Keratinocyte (primary cell): ENCODE measurements around the gene IPO11. TPM values are rescaled to one million over a fixed set of nuclear protein-coding genes. Genes with fewer than 3 reads are reported as not detected.

Experiments
- DNase-seq: peaks from one replicate; pipeline ENCODE4 v3.0.0-alpha.2; 2011; ENCODE audit warnings: low read depth, missing footprints, low spot score
- FAIRE-seq: peaks from 2 replicates; lab custom pipeline; 2011; peaks lifted over from hg19 to GRCh38; lab: Jason Lieb, UNC
- H2AFZ ChIP-seq: 2 replicates; pipeline ENCODE4 v1.6.0; 2012; ENCODE audit warnings: low read length, control low read depth, inconsistent platforms; ENCODE audit not compliant: control insufficient read depth
- H3K27ac ChIP-seq: 2 replicates; pipeline ENCODE4 v1.5.1; 2011; ENCODE audit warnings: low read length; ENCODE audit not compliant: control insufficient read depth, insufficient read depth
- H3K27me3 ChIP-seq: 3 replicates; pipeline ENCODE4 v1.6.0; 2011; ENCODE audit warnings: low read length; ENCODE audit not compliant: control insufficient read depth, insufficient read depth; ENCODE audit errors: extremely low read depth
- H3K36me3 ChIP-seq, 2 experiments: 2 replicates in 1 of 2; 3 replicates in 1 of 2; pipeline ENCODE4 v1.5.1; 2011; ENCODE audit warnings: low read length in 2 of 2, mild to moderate bottlenecking in 1 of 2; ENCODE audit not compliant: control insufficient read depth in 2 of 2, insufficient read depth in 2 of 2; ENCODE audit errors: extremely low read depth in 1 of 2
- H3K4me1 ChIP-seq: 3 replicates; pipeline ENCODE4 v1.5.1; 2011; ENCODE audit warnings: low read length; ENCODE audit not compliant: control insufficient read depth, insufficient read depth; ENCODE audit errors: extremely low read depth
- H3K4me2 ChIP-seq: 3 replicates; pipeline ENCODE4 v1.6.0; 2011; ENCODE audit warnings: low read depth, low read length; ENCODE audit not compliant: control insufficient read depth, insufficient read depth; ENCODE audit errors: extremely low read depth
- H3K4me3 ChIP-seq, 3 experiments: fragments of 200-600 bp in 1 of 3; sonication (generic) in 1 of 3; 2 replicates in 2 of 3; 3 replicates in 1 of 3; pipeline ENCODE4 v1.5.1; 2011 to 2016; ENCODE audit warnings: low read length in 3 of 3, mild to moderate bottlenecking in 3 of 3, control low read depth in 2 of 3, inconsistent platforms in 1 of 3, low read depth in 1 of 3, mixed read lengths in 1 of 3, mixed run types in 1 of 3, moderate library complexity in 1 of 3; ENCODE audit not compliant: control insufficient read depth in 2 of 3, insufficient read depth in 2 of 3; ENCODE audit errors: extremely low read depth in 1 of 3
- H3K79me2 ChIP-seq: 2 replicates; pipeline ENCODE4 v1.6.0; 2012; ENCODE audit warnings: low read length; ENCODE audit not compliant: control insufficient read depth, insufficient read depth
- H3K9ac ChIP-seq: 3 replicates; pipeline ENCODE4 v1.6.0; 2011; ENCODE audit warnings: low read length; ENCODE audit not compliant: control insufficient read depth, insufficient read depth; ENCODE audit errors: extremely low read depth
- H3K9me1 ChIP-seq: 3 replicates; pipeline ENCODE4 v1.6.0; 2011; ENCODE audit warnings: low read length; ENCODE audit not compliant: control insufficient read depth, insufficient read depth; ENCODE audit errors: extremely low read depth
- H3K9me3 ChIP-seq: 2 replicates; pipeline ENCODE4 v1.5.1; 2012; ENCODE audit warnings: low read depth, low read length; ENCODE audit not compliant: control insufficient read depth
- H4K20me1 ChIP-seq: 3 replicates; pipeline ENCODE4 v1.6.0; 2011; ENCODE audit warnings: low read length; ENCODE audit not compliant: control insufficient read depth, insufficient read depth; ENCODE audit errors: extremely low read depth
- CTCF ChIP-seq, 3 experiments: IDR thresholded peaks in 1 of 3; conservative IDR thresholded peaks in 1 of 3; optimal IDR thresholded peaks in 1 of 3; 2 replicates in 2 of 3; 3 replicates in 1 of 3; pipeline versions ENCODE3 to v1.5.1; 2011; ENCODE audit warnings: low read length in 3 of 3, mild to moderate bottlenecking in 3 of 3, moderate library complexity in 2 of 3, control low read depth in 1 of 3, inconsistent platforms in 1 of 3; ENCODE audit not compliant: insufficient read depth in 2 of 3; ENCODE audit errors: extremely low read depth in 1 of 3
- EZH2 ChIP-seq: IDR thresholded peaks from one replicate; pipeline ENCODE4 v1.6.1; 2012; ENCODE audit warnings: inconsistent platforms, mild to moderate bottlenecking, low read length, moderate library complexity
- dilution Hi-C: fragments of 300-500 bp; cut with MboI; formaldehyde crosslinking; loops from one replicate; pipeline ENCODE4 v1.7.0; 2020; ENCODE audit warnings: low sequenced_read_pairs; ENCODE audit not compliant: extremely low pct_ligation_motif_present
- polyA plus RNA-seq, 5 experiments: library from polyadenylated mRNA; depleted of rRNA in 3 of 5; stranded (reverse) in 3 of 5; stranded (forward) in 1 of 5; unstranded in 1 of 5; fragments of >200 nt; gene quantifications; 1 replicate in 1 of 5; 2 replicates in 3 of 5; 3 replicates in 1 of 5; pipeline versions ENCODE4 v1.2.1 to v1.2.3, GENCODE V29; 2011 to 2012; ENCODE audit warnings: missing spikeins in 2 of 5, low read depth in 1 of 5, low replicate concordance in 1 of 5

The IPO11 gene
- polyA plus RNA-seq, 1 donor (not counting 4 experiments of a cell fraction or from before 2014, with no cell fraction given), result 34.7 TPM

DNA sequence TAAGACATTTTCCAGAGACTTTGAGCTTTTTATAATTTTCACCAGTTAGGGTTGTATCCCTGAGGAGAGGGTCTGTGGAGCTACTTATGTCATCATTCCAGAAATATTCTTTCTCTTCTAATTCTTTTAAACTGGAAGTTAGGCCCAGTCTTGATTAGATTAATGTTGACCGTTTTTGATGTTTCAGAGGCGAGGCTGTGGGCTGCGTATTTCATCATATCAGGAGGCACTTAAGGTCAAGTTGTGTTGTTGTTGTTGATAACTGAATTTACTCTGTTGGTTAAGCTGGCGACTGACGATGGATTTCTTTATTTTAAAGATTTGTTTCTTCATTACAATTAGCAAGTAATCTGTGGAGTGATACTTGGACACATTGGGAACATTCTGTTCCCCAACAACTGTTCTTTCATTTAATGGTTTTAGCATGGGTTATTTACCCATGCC is 20.1 kb downstream of the IPO11 start:
- Histone ChIP-seq H3K4me1 (no peaks in the 10 kb centered on the region), H3K4me3 (no peak overlapping the region), H3K9ac (no peak overlapping the region), H2AFZ (no peak overlapping the region), H3K27me3 (no peaks in the 10 kb centered on the region), H3K9me3 (no peaks in the 10 kb centered on the region), H3K79me2 (peaks cover 68% of the 10 kb centered on the region), H4K20me1 (no peaks in the 10 kb centered on the region), H3K4me2 (no peak overlapping the region), H3K27ac (no peak overlapping the region), H3K9me1 (no peaks in the 10 kb centered on the region), H3K36me3 (no peaks in the 10 kb centered on the region)
- FAIRE-seq, result no peak
- dilution Hi-C loops, result no loop called here
- DNase-seq, result no peak
- TF ChIP-seq EZH2, result no peak
- no peak for TF ChIP-seq CTCF (optimal IDR thresholded peaks at IDR 0.05 in 1 of 3, IDR thresholded peaks at IDR 0.05 in 1 of 3, conservative IDR thresholded peaks at IDR 0.05 in 1 of 3; ENCODE audit: extremely low read depth in 1 of 3, insufficient read depth in 2 of 3, low read length in 3 of 3)

GRCh38 chr5:62448528-62448927 is 36.0 kb downstream of the IPO11 start:
- H3K4me1 ChIP-seq, result no peaks in the 10 kb centered on the region
- no peak overlapping the region for H3K27ac ChIP-seq
- FAIRE-seq, result no peak
- H3K9ac ChIP-seq, result no peak overlapping the region
- H3K36me3 ChIP-seq, result peaks cover 0 to 6% of the 10 kb centered on the region in 2 experiments
- no peak for DNase-seq
- dilution Hi-C loops, result no loop called here
- H3K9me3 ChIP-seq, result no peaks in the 10 kb centered on the region
- no peaks in the 10 kb centered on the region for H4K20me1 ChIP-seq
- TF ChIP-seq CTCF (optimal IDR thresholded peaks at IDR 0.05 in 1 of 3, IDR thresholded peaks at IDR 0.05 in 1 of 3, conservative IDR thresholded peaks at IDR 0.05 in 1 of 3; ENCODE audit: extremely low read depth in 1 of 3, insufficient read depth in 2 of 3, low read length in 3 of 3) (no peak), EZH2 (no peak)
- H3K4me3 ChIP-seq, result no peak overlapping the region
- no peaks in the 10 kb centered on the region for H3K9me1 ChIP-seq
- H3K27me3 ChIP-seq, result no peaks in the 10 kb centered on the region
- H2AFZ ChIP-seq, result no peak overlapping the region
- no peak overlapping the region for H3K4me2 ChIP-seq
- peaks cover 1% of the 10 kb centered on the region for H3K79me2 ChIP-seq
